ENCODE results near the gene RC3H1.
"Not testable (repeated sequence)": the region's sequence is repeated elsewhere in the genome, so short reads cannot be mapped to it uniquely, and the experiment has no call there.

The RC3H1 gene

GRCh38 chr1:174053826-174054225 lies 31.7 kb upstream of the RC3H1 start:
- in situ Hi-C loops (cut with MboI; ENCODE audit: low sequenced_read_pairs, unreplicated experiment) = no loop called here
- TF ChIP-seq CTCF (IDR thresholded peaks at IDR 0.05; ENCODE audit: borderline replicate concordance, control extremely low read depth, extremely low read depth, insufficient read depth, missing control alignments) = no peak
- DNase-seq (ENCODE audit: low spot score) = no peak

DNA sequence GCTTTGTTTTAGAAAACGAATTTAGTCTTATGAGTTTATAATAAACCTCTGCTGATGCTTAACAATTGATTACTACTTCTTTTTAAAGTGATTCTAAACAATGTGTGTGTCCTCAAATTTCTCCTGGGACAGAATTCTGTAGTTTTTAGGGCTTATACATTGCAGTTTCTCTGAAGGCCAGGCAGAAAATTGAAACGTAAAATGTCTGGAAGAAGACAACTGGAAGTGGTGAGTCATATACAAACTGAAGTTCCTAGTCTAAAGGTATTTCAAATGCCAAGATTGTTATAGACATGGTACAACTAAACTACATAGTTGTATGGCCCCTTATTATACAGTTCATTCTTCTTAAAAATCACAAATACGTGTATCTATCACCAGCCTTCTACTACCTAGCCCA lies 30.5 kb upstream of the RC3H1 start:
- no peak for DNase-seq (ENCODE audit: low spot score)
- no peak for TF ChIP-seq CTCF (IDR thresholded peaks at IDR 0.05; ENCODE audit: borderline replicate concordance, control extremely low read depth, extremely low read depth, insufficient read depth, missing control alignments)
- in situ Hi-C loops (cut with MboI; ENCODE audit: low sequenced_read_pairs, unreplicated experiment) = no loop called here

DNA sequence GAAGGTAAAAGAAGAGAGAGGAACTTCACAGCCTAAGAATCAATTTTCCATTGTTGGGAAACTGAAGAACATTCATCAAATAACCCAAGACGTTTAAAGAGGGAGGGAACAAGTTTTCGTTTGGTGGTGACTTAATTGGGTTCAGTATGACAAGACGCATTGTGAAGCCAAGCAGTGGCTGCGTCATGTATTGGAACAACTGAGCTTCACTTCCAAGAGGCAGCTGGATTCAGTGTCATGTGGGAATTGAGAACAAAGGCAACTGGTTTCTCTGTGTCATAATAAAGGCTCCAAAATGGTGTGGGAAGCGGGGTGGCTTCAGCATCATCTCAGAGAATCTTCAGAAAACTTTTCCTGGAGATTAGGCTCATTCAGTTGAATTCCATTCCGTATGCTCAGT lies 29.8 kb upstream of the RC3H1 start:
- in situ Hi-C loops (cut with MboI; ENCODE audit: low sequenced_read_pairs, unreplicated experiment) = no loop called here
- no peak for DNase-seq (ENCODE audit: low spot score)
- TF ChIP-seq CTCF (IDR thresholded peaks at IDR 0.05; ENCODE audit: borderline replicate concordance, control extremely low read depth, extremely low read depth, insufficient read depth, missing control alignments) = no peak

- DNase-seq (ENCODE audit: low spot score) = no peak
- in situ Hi-C loops (cut with MboI; ENCODE audit: low sequenced_read_pairs, unreplicated experiment) = no loop called here
- TF ChIP-seq CTCF (IDR thresholded peaks at IDR 0.05; ENCODE audit: borderline replicate concordance, control extremely low read depth, extremely low read depth, insufficient read depth, missing control alignments) = no peak
Observed at GRCh38 chr1:174049514-174049913, 27.4 kb upstream of the RC3H1 start.

GRCh38 chr1:174044418-174045222 lies 22.5 kb upstream of the RC3H1 start:
- TF ChIP-seq CTCF (IDR thresholded peaks at IDR 0.05; ENCODE audit: borderline replicate concordance, control extremely low read depth, extremely low read depth, insufficient read depth, missing control alignments) = no peak
- DNase-seq (ENCODE audit: low spot score) = no peak
- in situ Hi-C loops (cut with MboI; ENCODE audit: low sequenced_read_pairs, unreplicated experiment) = no loop called here

DNA sequence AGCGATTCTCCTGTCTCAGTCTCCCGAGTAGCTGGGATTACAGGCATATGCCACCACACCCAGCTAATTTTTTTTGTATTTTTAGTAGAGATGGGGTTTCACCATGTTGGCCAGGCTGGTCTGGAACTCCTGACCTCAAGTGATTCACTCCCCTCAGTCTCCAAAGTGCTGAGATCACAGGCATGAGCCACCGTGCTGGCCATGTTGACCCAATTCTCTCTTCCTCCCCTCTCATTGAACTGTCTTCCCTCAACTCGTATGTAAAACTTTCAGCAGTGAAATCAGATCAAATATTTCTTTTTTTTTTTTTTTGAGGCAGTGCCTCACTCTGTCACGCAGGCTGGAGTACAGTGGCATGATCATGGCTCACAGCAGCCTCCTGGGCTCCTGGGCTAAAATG lies 20.4 kb upstream of the RC3H1 start:
- DNase-seq (ENCODE audit: low spot score); in situ Hi-C loops (cut with MboI; ENCODE audit: low sequenced_read_pairs, unreplicated experiment): not testable (repeated sequence)

GRCh38 chr1:174041369-174041768 lies 19.2 kb upstream of the RC3H1 start:
- in situ Hi-C loops (cut with MboI; ENCODE audit: low sequenced_read_pairs, unreplicated experiment) = no loop called here

More at GRCh38 chr1:174041369-174041768, 19.2 kb upstream of the RC3H1 start:
- DNase-seq (ENCODE audit: low spot score) = no peak
- no peak for TF ChIP-seq CTCF (IDR thresholded peaks at IDR 0.05; ENCODE audit: borderline replicate concordance, control extremely low read depth, extremely low read depth, insufficient read depth, missing control alignments)
